Progenitor cell of endocrine pancreas (in vitro differentiated cells): ENCODE results near the gene TRPM3. TPM values are rescaled to one million over a fixed set of nuclear protein-coding genes. Genes with fewer than 3 reads are reported as not detected.

Source experiments
- DNase-seq: peaks from one replicate; pipeline ENCODE4 v3.0.0; 2021; ENCODE audit warnings: low spot score; ENCODE audit not compliant: unreplicated experiment
- H3K27ac Mint-ChIP-seq: 2 replicates; pipeline ENCODE4 v1.8.0; 2021; ENCODE audit warnings: mild to moderate bottlenecking, moderate library complexity, mixed read lengths
- H3K27me3 Mint-ChIP-seq: 2 replicates; pipeline ENCODE4 v1.8.0; 2021; ENCODE audit warnings: mixed read lengths
- H3K36me3 Mint-ChIP-seq: 2 replicates; pipeline ENCODE4 v1.8.0; 2022; ENCODE audit warnings: mixed read lengths; ENCODE audit not compliant: insufficient read depth
- H3K4me1 Mint-ChIP-seq: 2 replicates; pipeline ENCODE4 v1.8.0; 2021; ENCODE audit warnings: low read depth, mixed read lengths
- H3K4me3 Mint-ChIP-seq: 2 replicates; pipeline ENCODE4 v1.8.0; 2021; ENCODE audit warnings: low read depth, mild to moderate bottlenecking, moderate library complexity, mixed read lengths
- H3K9me3 Mint-ChIP-seq: 2 replicates; pipeline ENCODE4 v1.8.0; 2021; ENCODE audit warnings: low read depth, mixed read lengths
- total RNA-seq: library from RNA; stranded (reverse); gene quantifications from 2 replicates; pipeline ENCODE4 v1.2.1, GENCODE V29; 2021
- TF ChIP-seq, protein P1 (sequence below): fragments of 200-600 bp; sonication (generic); IDR thresholded peaks from one replicate; pipeline ENCODE4 v1.5.0; 2021; ENCODE audit warnings: antibody characterized with exemption, mild to moderate bottlenecking; ENCODE audit not compliant: unreplicated experiment

Gene TRPM3
- total RNA-seq, 1 donor from 2014 or later: 1.6 TPM

DNA sequence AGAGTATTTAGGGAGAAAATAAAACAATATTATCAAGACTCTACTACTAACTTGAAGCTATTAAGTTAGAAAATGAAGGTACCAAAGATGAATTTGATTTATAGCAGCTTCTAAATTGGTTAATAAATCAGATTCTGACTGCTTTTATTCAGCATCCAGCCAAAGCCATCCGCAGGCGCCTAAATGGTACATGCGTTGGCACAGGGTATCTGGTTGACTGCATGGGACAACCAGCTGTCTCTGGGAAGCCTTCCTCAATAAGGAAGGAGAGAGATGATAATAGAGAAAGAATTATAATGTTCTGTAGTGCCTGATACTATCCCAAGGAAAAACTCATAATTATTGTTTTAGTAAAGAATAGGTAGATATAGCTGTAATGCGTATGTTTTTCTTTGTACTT is 9.1 kb upstream of the TRPM3 start:
- Mint-ChIP-seq H3K9me3 (peaks cover 3% of the 10 kb centered on the region), H3K27me3 (no peaks in the 10 kb centered on the region), H3K27ac (no peak overlapping the region), H3K36me3 (no peaks in the 10 kb centered on the region), H3K4me3 (no peak overlapping the region), H3K4me1 (peaks cover 5% of the 10 kb centered on the region)
- TF ChIP-seq, protein P1, sequence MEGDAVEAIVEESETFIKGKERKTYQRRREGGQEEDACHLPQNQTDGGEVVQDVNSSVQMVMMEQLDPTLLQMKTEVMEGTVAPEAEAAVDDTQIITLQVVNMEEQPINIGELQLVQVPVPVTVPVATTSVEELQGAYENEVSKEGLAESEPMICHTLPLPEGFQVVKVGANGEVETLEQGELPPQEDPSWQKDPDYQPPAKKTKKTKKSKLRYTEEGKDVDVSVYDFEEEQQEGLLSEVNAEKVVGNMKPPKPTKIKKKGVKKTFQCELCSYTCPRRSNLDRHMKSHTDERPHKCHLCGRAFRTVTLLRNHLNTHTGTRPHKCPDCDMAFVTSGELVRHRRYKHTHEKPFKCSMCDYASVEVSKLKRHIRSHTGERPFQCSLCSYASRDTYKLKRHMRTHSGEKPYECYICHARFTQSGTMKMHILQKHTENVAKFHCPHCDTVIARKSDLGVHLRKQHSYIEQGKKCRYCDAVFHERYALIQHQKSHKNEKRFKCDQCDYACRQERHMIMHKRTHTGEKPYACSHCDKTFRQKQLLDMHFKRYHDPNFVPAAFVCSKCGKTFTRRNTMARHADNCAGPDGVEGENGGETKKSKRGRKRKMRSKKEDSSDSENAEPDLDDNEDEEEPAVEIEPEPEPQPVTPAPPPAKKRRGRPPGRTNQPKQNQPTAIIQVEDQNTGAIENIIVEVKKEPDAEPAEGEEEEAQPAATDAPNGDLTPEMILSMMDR: no peak
- no peak for DNase-seq

DNA sequence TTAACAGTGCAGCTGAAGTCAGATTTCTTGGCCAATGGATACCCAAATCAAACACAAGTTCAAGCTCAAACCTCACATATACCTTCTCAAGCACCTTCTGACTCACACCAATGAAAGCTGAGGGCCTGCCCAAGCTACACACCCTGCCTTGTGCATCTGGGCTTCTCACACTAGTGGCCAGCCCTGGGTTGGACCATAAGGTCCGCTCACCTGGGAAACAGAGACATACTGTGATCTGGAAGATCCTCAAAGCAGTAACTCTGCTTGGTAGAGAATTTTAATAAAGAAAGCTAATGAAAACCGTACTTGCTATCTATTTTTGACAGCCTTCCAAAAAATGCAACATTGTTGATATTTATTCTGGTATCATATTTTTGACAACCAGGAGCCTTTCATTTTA is 7.4 kb upstream of the TRPM3 start:
- H3K27ac Mint-ChIP-seq: no peak overlapping the region
- H3K27me3 Mint-ChIP-seq: peaks cover 3% of the 10 kb centered on the region
- H3K9me3 Mint-ChIP-seq: peaks cover 3% of the 10 kb centered on the region
- TF ChIP-seq, protein P1: no peak
- no peak overlapping the region for H3K4me3 Mint-ChIP-seq
- H3K4me1 Mint-ChIP-seq: peaks cover 5% of the 10 kb centered on the region
- H3K36me3 Mint-ChIP-seq: no peaks in the 10 kb centered on the region
- DNase-seq: no peak

DNA sequence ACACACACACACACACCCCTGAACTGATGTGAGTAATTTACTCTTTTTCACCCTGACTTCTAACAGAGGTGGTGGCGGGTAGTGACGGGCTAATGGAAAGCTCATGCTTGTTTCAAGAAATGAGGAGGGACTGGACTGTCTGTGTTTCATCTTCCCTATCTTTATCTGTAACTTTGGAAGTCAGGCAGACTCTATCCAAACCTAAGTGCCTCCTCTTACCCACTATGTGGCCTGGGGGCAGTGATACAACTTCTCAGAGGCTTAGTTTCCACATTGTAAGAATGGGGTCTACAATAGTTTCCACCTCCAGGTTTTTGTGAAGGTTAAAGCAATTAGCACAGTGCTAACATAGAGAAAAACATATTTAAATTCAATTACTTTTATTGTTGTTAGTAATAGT is 5.9 kb upstream of the TRPM3 start:
- TF ChIP-seq, protein P1: no peak
- H3K9me3 Mint-ChIP-seq: peaks cover 3% of the 10 kb centered on the region
- no peak for DNase-seq
- no peaks in the 10 kb centered on the region for H3K36me3 Mint-ChIP-seq
- H3K27me3 Mint-ChIP-seq: peaks cover 16% of the 10 kb centered on the region
- H3K4me1 Mint-ChIP-seq: peaks cover 5% of the 10 kb centered on the region
- H3K27ac Mint-ChIP-seq: no peak overlapping the region
- H3K4me3 Mint-ChIP-seq: no peak overlapping the region

DNA sequence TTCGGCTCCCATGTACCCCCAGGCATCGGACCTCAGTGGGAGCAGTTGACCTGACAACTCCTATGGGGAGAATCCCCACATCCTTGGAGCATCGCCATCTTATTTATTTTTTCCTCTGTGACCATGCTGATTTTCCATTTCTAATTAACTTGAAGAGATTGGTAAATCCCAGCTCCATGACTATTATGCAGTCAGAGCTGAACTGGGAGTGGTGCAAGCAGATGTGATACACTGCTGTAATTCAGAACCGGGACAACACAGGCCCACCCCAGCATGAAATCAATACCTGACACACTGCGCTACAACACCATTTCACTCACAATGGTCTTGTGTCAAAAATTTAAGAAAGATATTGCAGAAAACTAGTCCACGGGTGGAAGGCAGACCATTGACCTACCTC is 1.0 kb upstream of the TRPM3 start:
- H3K27me3 Mint-ChIP-seq: peaks cover 37% of the 10 kb centered on the region
- TF ChIP-seq, protein P1: no peak
- H3K4me3 Mint-ChIP-seq: no peak overlapping the region
- no peaks in the 10 kb centered on the region for H3K9me3 Mint-ChIP-seq
- DNase-seq: no peak
- no peaks in the 10 kb centered on the region for H3K36me3 Mint-ChIP-seq
- H3K4me1 Mint-ChIP-seq: peaks cover 12% of the 10 kb centered on the region
- no peak overlapping the region for H3K27ac Mint-ChIP-seq

DNA sequence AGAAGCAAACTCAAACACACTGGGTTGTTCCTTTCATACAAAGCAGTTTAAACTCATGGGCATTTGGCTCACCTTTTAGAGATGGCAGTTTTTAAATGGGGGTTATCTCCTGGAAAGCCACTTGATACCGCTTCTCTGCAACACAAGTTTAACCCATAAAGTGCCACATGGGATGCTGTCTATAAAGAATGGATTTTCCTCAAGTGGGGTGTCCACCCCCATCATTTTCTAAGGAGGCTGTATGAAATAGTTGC is 528 bp upstream of the TRPM3 start:
- peaks cover 13% of the 10 kb centered on the region for H3K4me1 Mint-ChIP-seq
- H3K36me3 Mint-ChIP-seq: no peaks in the 10 kb centered on the region
- peak overlapping the region; percentile 55 for H3K4me3 Mint-ChIP-seq
- H3K27me3 Mint-ChIP-seq: peaks cover 37% of the 10 kb centered on the region
- no peaks in the 10 kb centered on the region for H3K9me3 Mint-ChIP-seq
- TF ChIP-seq, protein P1: no peak
- DNase-seq: no peak
- H3K27ac Mint-ChIP-seq: no peak overlapping the region
